HepG2 (cell line): Measurements from ENCODE around the gene ARPP21. TPM values are rescaled to one million over a fixed set of nuclear protein-coding genes. Genes with fewer than 3 reads are reported as not detected.

Experiments used
- ATAC-seq: fragments of 200-7000 bp; cut with Tn5 transposase; 3 replicates; pipeline ENCODE4 v1.9.1; 2020; ENCODE audit warnings: mild to moderate bottlenecking, moderate library complexity
- BruUV-seq: library from RNA; stranded (reverse); fragments of 400-500 nt; replicated peaks from 2 replicates; lab custom pipeline; 2021; lab: Mats Ljungman, UMichigan
- CTCF ChIA-PET: fragments of 300-600 bp; formaldehyde crosslinking; extraction: SDS; loops from one replicate; lab custom pipeline; 2021; ENCODE audit warnings: low total read pairs, inconsistent platforms, low intra/inter-chr PET ratio; lab: Yijun Ruan, JAX
- POLR2A ChIA-PET: fragments of 350-600 bp; sonication (Branson Sonifier 250); formaldehyde crosslinking; loops from one replicate; lab custom pipeline; 2020; ENCODE audit warnings: antibody characterized with exemption, inconsistent platforms; lab: Yijun Ruan, JAX
- DNase-seq: peaks from one replicate; pipeline ENCODE4 v3.0.0-alpha.2; 2015; ENCODE audit warnings: low spot score
- FAIRE-seq: peaks from 3 replicates; lab custom pipeline; 2011; peaks lifted over from hg19 to GRCh38; lab: Jason Lieb, UNC
- H2AFZ ChIP-seq: one replicate; pipeline ENCODE4 v1.6.1; 2011; ENCODE audit warnings: low read length, inconsistent platforms
- H3K27ac ChIP-seq: fragments of 300-600 bp; 3 replicates; pipeline ENCODE4 v1.8.0; 2011; ENCODE audit warnings: mixed run types, mild to moderate bottlenecking, mixed read lengths, low read length, inconsistent platforms; ENCODE audit not compliant: insufficient read depth; ENCODE audit errors: extremely low read length
- H3K27me3 ChIP-seq, 2 experiments: fragments of 200-600 bp in 1 of 2; 2 replicates in 1 of 2; 3 replicates in 1 of 2; pipeline versions ENCODE4 v1.6.0 to v1.8.0; 2011; ENCODE audit warnings: low read length in 2 of 2, mild to moderate bottlenecking in 2 of 2, moderate library complexity in 2 of 2, inconsistent platforms in 1 of 2; ENCODE audit not compliant: insufficient read depth in 2 of 2, control insufficient read depth in 1 of 2
- H3K36me3 ChIP-seq, 2 experiments: fragments of 200-600 bp in 1 of 2; replicated peaks in 1 of 2; 2 replicates in 1 of 2; 3 replicates in 1 of 2; pipeline versions ENCODE4 v1.5.1 to v1.8.0; 2011; ENCODE audit warnings: low read length in 2 of 2, inconsistent platforms in 1 of 2; ENCODE audit not compliant: insufficient read depth in 2 of 2, control insufficient read depth in 1 of 2
- H3K4me1 ChIP-seq: 2 replicates; pipeline ENCODE4 v1.5.1; 2012; ENCODE audit warnings: low read length, inconsistent platforms; ENCODE audit not compliant: insufficient read depth
- H3K4me2 ChIP-seq: 2 replicates; pipeline ENCODE4 v1.6.0; 2011; ENCODE audit warnings: low read depth, low read length, inconsistent platforms
- H3K4me3 ChIP-seq, 3 experiments: fragments of 200-600 bp in 1 of 3; sonication (generic), shearing (Covaris generic) in 1 of 3; replicated peaks in 1 of 3; 2 replicates each; pipeline ENCODE4 v1.5.1; 2011 to 2016; ENCODE audit warnings: low read length in 3 of 3, inconsistent platforms in 2 of 3, low read depth in 2 of 3, mild to moderate bottlenecking in 2 of 3, control low read depth in 1 of 3, mixed read lengths in 1 of 3; ENCODE audit not compliant: insufficient read depth in 1 of 3
- H3K79me2 ChIP-seq: one replicate; pipeline ENCODE4 v1.6.1; 2011; ENCODE audit warnings: low read length, inconsistent platforms; ENCODE audit not compliant: insufficient read depth
- H3K9ac ChIP-seq: 2 replicates; pipeline ENCODE4 v1.6.0; 2011; ENCODE audit warnings: mild to moderate bottlenecking, low read depth, low read length, inconsistent platforms; ENCODE audit not compliant: insufficient read depth
- H3K9me3 ChIP-seq: 2 replicates; pipeline ENCODE4 v1.5.1; 2012; ENCODE audit warnings: mild to moderate bottlenecking, low read length
- H4K20me1 ChIP-seq: 2 replicates; pipeline ENCODE4 v1.6.0; 2011; ENCODE audit warnings: inconsistent platforms, mild to moderate bottlenecking, low read length, moderate library complexity; ENCODE audit not compliant: insufficient read depth
- ATF1 ChIP-seq: IDR thresholded peaks from 2 replicates; pipeline ENCODE4 v1.6.1; 2016; ENCODE audit warnings: mild to moderate bottlenecking, control low read depth
- CREB3 ChIP-seq: sonication (generic); formaldehyde crosslinking; IDR thresholded peaks from 2 replicates; pipeline ENCODE4 v1.5.0; 2020; ENCODE audit warnings: missing genetic modification reagents
- GABPB1 ChIP-seq: IDR thresholded peaks from 2 replicates; pipeline ENCODE4 v1.6.1; 2016; ENCODE audit warnings: mild to moderate bottlenecking, missing genetic modification reagents, moderate library complexity, missing compliant biosample characterization
- MEF2D ChIP-seq: sonication (generic); formaldehyde crosslinking; IDR thresholded peaks from 2 replicates; pipeline ENCODE4 v1.5.1; 2020; ENCODE audit warnings: mild to moderate bottlenecking, missing genetic modification reagents
- PHF20 ChIP-seq: sonication (generic); formaldehyde crosslinking; IDR thresholded peaks from 2 replicates; pipeline ENCODE4 v1.5.0; 2020; ENCODE audit warnings: mild to moderate bottlenecking, missing genetic modification reagents
- PPARG ChIP-seq: conservative IDR thresholded peaks from 2 replicates; pipeline ENCODE4 v1.6.1; 2016; ENCODE audit warnings: missing biosample characterization, missing genetic modification reagents
- PRMT3 ChIP-seq: sonication (generic); formaldehyde crosslinking; IDR thresholded peaks from 2 replicates; pipeline ENCODE4 v1.8.1; 2022; ENCODE audit warnings: low read depth, mild to moderate bottlenecking, moderate library complexity, missing genetic modification reagents, borderline replicate concordance
- RARG ChIP-seq: sonication (generic); formaldehyde crosslinking; IDR thresholded peaks from 2 replicates; pipeline ENCODE4 v1.4.0; 2020; ENCODE audit warnings: low read depth, mild to moderate bottlenecking, missing genetic modification reagents
- SP5 ChIP-seq: IDR thresholded peaks from 2 replicates; pipeline ENCODE4 v1.6.1; 2016; ENCODE audit warnings: low read depth, borderline replicate concordance
- ZEB1 ChIP-seq: IDR thresholded peaks from 2 replicates; pipeline ENCODE4 v1.6.1; 2012; ENCODE audit warnings: mild to moderate bottlenecking, low read depth, inconsistent platforms; ENCODE audit not compliant: insufficient replicate concordance
- ZFP62 ChIP-seq: sonication (generic); formaldehyde crosslinking; IDR thresholded peaks from 2 replicates; pipeline ENCODE4 v1.4.0; 2020; ENCODE audit warnings: missing genetic modification reagents
- ZSCAN30 ChIP-seq: sonication (generic); formaldehyde crosslinking; IDR thresholded peaks from 2 replicates; pipeline ENCODE4 v1.5.0; 2020; ENCODE audit warnings: mild to moderate bottlenecking, missing genetic modification reagents
- WGBS: methylation state at CpG from one replicate; pipeline ENCODE4 v1.1.6; 2017; ENCODE audit warnings: low lambda C conversion rate; 5-methylcytosine and 5-hydroxymethylcytosine counted together
- in situ Hi-C: cut with HindIII; loops from 2 replicates; pipeline ENCODE4 v1.10.0; 2017; ENCODE audit warnings: low pct_unique_long_range_greater_than_20kb; ENCODE audit not compliant: extremely low pct_ligation_motif_present
- intact Hi-C: fragments of 100-400 bp; cut with micrococcal nuclease; formaldehyde crosslinking; loops from one replicate; pipeline ENCODE4 v1.10.0; 2022; ENCODE audit not compliant: unreplicated experiment
- polyA plus RNA-seq, 8 experiments: library from polyadenylated mRNA; depleted of rRNA in 3 of 8; stranded (reverse) in 7 of 8; unstranded in 1 of 8; fragments of >200 nt; fragmentation: Illumina TruSeq in 4 of 8; extraction: Trizol in 4 of 8; gene quantifications; 2 replicates each; pipeline versions ENCODE4 v1.2.1 to v1.2.3, GENCODE V29; 2011 to 2016; ENCODE audit warnings: low read depth in 4 of 8, missing spikeins in 1 of 8, mixed read lengths in 1 of 8; ENCODE audit not compliant: insufficient read depth in 1 of 8
- total RNA-seq, 5 experiments: library from RNA; depleted of rRNA; stranded (reverse); fragments of >200 nt; fragmentation: Illumina TruSeq; extraction: Trizol; gene quantifications; 2 replicates each; pipeline ENCODE4 v1.2.3, GENCODE V29; 2016; ENCODE audit warnings: low read depth in 1 of 5
- TF ChIP-seq, protein P1 (sequence below): sonication (generic); formaldehyde crosslinking; IDR thresholded peaks from 2 replicates; pipeline ENCODE4 v1.4.0; 2020; ENCODE audit warnings: missing genetic modification reagents
- TF ChIP-seq, protein P2 (sequence below): sonication (generic); formaldehyde crosslinking; IDR thresholded peaks from 2 replicates; pipeline ENCODE4 v1.5.1; 2020; ENCODE audit warnings: mild to moderate bottlenecking, missing genetic modification reagents, moderate library complexity
- TF ChIP-seq, protein P3 (sequence below): sonication (generic); formaldehyde crosslinking; IDR thresholded peaks from 2 replicates; pipeline ENCODE4 v1.9.0; 2021; ENCODE audit warnings: missing genetic modification reagents, mild to moderate bottlenecking, borderline replicate concordance

The ARPP21 gene
- total and polyA plus RNA-seq, 2 of the 13 experiments (the other 11 are each of a cell fraction or from before 2014, with no cell fraction given): not detected

DNA sequence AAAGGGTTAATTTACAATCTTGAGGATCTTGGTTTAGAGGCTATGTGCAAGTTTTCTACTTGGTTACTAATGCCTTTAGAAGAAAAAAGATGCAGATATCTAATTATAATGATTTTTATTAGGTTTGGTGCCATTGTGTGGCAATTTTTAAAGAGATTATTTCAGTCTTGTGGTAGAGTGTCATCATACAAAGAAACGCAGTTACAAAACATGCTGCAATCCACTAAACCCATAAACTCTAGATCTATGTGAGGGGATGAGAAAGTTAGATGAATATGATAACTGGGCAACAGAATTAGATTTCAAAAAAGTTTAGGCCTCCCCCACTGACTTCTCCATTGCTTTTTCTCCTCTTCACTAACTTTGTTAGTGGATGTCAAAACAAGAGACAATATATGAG is 106.0 kb downstream of the ARPP21 start (continued):
- TF ChIP-seq PPARG (CRISPR knock-in tag) (no peak), ZEB1 (no peak), GABPB1 (CRISPR knock-in tag) (no peak)
- TF ChIP-seq, protein P1, sequence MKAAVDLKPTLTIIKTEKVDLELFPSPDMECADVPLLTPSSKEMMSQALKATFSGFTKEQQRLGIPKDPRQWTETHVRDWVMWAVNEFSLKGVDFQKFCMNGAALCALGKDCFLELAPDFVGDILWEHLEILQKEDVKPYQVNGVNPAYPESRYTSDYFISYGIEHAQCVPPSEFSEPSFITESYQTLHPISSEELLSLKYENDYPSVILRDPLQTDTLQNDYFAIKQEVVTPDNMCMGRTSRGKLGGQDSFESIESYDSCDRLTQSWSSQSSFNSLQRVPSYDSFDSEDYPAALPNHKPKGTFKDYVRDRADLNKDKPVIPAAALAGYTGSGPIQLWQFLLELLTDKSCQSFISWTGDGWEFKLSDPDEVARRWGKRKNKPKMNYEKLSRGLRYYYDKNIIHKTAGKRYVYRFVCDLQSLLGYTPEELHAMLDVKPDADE (CRISPR knock-in tag): no peak

GRCh38 chr3:35745802-35746484 is 106.6 kb downstream of the ARPP21 start:
- ChIA-PET CTCF (no interaction called here), POLR2A (no interaction called here)
- in situ Hi-C loops (no loop called here), intact Hi-C loops (no loop called here)
- Histone ChIP-seq H3K9ac (no peak overlapping the region), H3K4me1 (no peaks in the 10 kb centered on the region), H2AFZ (no peak overlapping the region), H3K36me3 (no peaks in the 10 kb centered on the region), H3K27ac (no peak overlapping the region), H3K4me2 (no peak overlapping the region), H3K4me3 (no peak overlapping the region), H3K79me2 (no peaks in the 10 kb centered on the region), H3K27me3 (no peaks in the 10 kb centered on the region), H3K9me3 (no peaks in the 10 kb centered on the region), H4K20me1 (no peaks in the 10 kb centered on the region)
- no peak for FAIRE-seq
- WGBS: 14% methylated on average over 2 of the region's 2 CpGs
- no peak for DNase-seq
- no TSS peak for BruUV-seq
- no peak for ATAC-seq
- TF ChIP-seq ZFP62 (CRISPR knock-in tag): no peak
- no peak for TF ChIP-seq PHF20 (CRISPR knock-in tag)
- no peak for TF ChIP-seq SP5 (CRISPR knock-in tag)
- TF ChIP-seq ATF1 (CRISPR knock-in tag): no peak
- TF ChIP-seq PRMT3 (CRISPR knock-in tag): no peak
- TF ChIP-seq RARG (CRISPR knock-in tag): no peak
- TF ChIP-seq, protein P2, sequence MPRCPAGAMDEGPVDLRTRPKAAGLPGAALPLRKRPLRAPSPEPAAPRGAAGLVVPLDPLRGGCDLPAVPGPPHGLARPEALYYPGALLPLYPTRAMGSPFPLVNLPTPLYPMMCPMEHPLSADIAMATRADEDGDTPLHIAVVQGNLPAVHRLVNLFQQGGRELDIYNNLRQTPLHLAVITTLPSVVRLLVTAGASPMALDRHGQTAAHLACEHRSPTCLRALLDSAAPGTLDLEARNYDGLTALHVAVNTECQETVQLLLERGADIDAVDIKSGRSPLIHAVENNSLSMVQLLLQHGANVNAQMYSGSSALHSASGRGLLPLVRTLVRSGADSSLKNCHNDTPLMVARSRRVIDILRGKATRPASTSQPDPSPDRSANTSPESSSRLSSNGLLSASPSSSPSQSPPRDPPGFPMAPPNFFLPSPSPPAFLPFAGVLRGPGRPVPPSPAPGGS (CRISPR knock-in tag): no peak
- no peak for TF ChIP-seq MEF2D (CRISPR knock-in tag)
- TF ChIP-seq CREB3 (CRISPR knock-in tag): no peak
- TF ChIP-seq, protein P3, sequence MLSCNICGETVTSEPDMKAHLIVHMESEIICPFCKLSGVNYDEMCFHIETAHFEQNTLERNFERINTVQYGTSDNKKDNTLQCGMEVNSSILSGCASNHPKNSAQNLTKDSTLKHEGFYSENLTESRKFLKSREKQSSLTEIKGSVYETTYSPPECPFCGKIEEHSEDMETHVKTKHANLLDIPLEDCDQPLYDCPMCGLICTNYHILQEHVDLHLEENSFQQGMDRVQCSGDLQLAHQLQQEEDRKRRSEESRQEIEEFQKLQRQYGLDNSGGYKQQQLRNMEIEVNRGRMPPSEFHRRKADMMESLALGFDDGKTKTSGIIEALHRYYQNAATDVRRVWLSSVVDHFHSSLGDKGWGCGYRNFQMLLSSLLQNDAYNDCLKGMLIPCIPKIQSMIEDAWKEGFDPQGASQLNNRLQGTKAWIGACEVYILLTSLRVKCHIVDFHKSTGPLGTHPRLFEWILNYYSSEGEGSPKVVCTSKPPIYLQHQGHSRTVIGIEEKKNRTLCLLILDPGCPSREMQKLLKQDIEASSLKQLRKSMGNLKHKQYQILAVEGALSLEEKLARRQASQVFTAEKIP (CRISPR knock-in tag): no peak
- TF ChIP-seq ZSCAN30 (CRISPR knock-in tag): no peak
